Stimulated activated memory B cell treated with anti-CD40 and anti-IgM and Interleukin-4, amounts not matched to agents 10 μg/mL and 1 μg/mL and 100 μg/mL, for 72 hours (primary cell): ENCODE results near the gene CNRIP1.
"Not testable (repeated sequence)": the region's sequence is repeated elsewhere in the genome, so short reads cannot be mapped to it uniquely, and the experiment has no call there.

Source experiments
- ATAC-seq: fragments of 150-1000 bp; cut with Tn5 transposase; 2 replicates; pipeline ENCODE4 v1.10.0; 2021
- H3K27ac Mint-ChIP-seq: one replicate; pipeline ENCODE4 v1.8.0; 2022; ENCODE audit warnings: mild to moderate bottlenecking, mixed read lengths
- H3K27me3 Mint-ChIP-seq: one replicate; pipeline ENCODE4 v1.8.0; 2022; ENCODE audit warnings: mixed read lengths
- H3K36me3 Mint-ChIP-seq: one replicate; pipeline ENCODE4 v1.8.0; 2022; ENCODE audit warnings: mixed read lengths
- H3K4me1 Mint-ChIP-seq: one replicate; pipeline ENCODE4 v1.8.0; 2022; ENCODE audit warnings: mixed read lengths
- H3K4me3 Mint-ChIP-seq: one replicate; pipeline ENCODE4 v1.8.0; 2022; ENCODE audit warnings: mild to moderate bottlenecking, moderate library complexity, mixed read lengths
- H3K9me3 Mint-ChIP-seq: one replicate; pipeline ENCODE4 v1.8.0; 2022; ENCODE audit warnings: mixed read lengths

CNRIP1 gene

DNA sequence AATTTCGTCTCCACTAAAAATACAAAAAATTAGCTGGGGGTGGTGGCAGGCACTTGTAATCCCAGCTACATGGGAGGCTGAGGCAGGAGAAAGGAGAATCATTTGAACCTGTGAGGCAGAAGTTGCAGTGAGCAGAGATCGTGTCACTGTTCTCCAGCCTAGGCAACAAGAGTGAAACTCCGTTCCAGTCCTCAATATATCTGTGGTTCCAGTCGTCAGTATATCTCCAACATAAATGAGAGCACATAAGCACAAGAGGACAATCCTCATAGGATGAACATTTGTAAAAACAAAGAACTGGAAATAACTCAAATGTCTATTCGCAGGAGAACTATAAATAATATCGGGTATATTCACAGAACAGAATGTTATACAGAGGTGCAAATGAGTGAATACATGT, 32.2 kb upstream of the CNRIP1 start:
- no peaks in the 10 kb centered on the region for H3K27me3 Mint-ChIP-seq
- no peak overlapping the region for H3K4me3 Mint-ChIP-seq
- H3K27ac Mint-ChIP-seq, result no peak overlapping the region
- no peak for ATAC-seq
- no peaks in the 10 kb centered on the region for H3K9me3 Mint-ChIP-seq
- no peaks in the 10 kb centered on the region for H3K36me3 Mint-ChIP-seq
- peaks cover 7% of the 10 kb centered on the region for H3K4me1 Mint-ChIP-seq

DNA sequence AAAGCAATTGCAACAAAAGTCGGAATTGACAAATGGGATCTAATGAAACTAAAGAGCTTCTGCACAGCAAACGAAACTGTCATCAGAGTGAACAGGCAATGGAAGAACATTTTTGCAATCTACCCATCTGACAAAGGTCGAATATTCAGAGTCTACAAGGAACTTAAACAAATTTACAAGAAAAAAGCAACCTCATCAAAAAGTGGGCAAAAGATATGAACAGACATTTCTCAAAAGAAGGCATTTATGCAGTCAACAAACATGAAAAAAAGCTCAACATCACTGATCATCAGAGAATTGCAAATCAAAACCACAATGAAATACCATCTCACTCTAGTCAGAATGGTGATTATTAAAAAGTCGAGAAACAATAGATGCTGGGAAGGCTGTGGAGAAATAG, 29.3 kb upstream of the CNRIP1 start:
- not testable (repeated sequence) for H3K4me1 Mint-ChIP-seq, H3K4me3 Mint-ChIP-seq, H3K27me3 Mint-ChIP-seq, H3K27ac Mint-ChIP-seq, H3K9me3 Mint-ChIP-seq, H3K36me3 Mint-ChIP-seq, ATAC-seq

DNA sequence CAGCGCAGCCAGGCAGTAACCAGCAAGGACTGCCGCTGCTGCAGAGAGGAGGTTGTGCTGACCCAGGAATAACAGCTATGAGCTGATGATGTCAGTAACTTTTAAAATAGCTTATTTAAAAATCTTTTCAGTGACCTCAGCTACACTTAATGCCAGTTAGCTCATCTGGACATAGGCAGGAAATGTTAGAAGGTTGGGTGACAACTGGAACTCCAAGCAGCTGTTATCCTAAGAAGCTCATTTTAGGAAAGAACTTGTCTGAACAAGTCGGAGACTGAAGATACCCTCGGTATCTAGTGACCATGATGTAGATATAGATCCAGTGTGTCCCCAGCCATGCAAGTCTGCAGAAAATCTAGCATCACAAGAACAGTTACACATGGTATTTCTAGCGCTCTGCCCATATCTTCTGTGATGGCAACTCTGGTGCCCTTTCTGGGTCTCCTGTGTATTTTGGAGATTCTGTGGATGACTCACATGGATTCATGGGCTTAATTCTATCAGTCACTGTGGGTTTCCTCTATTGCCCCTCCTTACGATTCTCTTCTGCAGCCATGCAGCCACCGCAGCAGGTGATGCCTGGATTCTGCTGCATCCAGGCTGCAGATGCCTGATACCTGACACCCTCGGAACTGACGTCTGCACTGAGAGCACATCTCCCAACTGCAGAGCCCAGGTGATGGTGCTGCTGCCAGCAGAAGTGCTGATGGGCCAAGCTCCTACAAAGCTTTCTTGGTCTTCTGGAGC, 25.6 kb upstream of the CNRIP1 start:
- no peaks in the 10 kb centered on the region for H3K27me3 Mint-ChIP-seq
- no peak overlapping the region for H3K27ac Mint-ChIP-seq
- H3K4me3 Mint-ChIP-seq, result no peak overlapping the region
- no peaks in the 10 kb centered on the region for H3K36me3 Mint-ChIP-seq
- no peaks in the 10 kb centered on the region for H3K9me3 Mint-ChIP-seq
- peaks cover 9% of the 10 kb centered on the region for H3K4me1 Mint-ChIP-seq
- ATAC-seq, result no peak

DNA sequence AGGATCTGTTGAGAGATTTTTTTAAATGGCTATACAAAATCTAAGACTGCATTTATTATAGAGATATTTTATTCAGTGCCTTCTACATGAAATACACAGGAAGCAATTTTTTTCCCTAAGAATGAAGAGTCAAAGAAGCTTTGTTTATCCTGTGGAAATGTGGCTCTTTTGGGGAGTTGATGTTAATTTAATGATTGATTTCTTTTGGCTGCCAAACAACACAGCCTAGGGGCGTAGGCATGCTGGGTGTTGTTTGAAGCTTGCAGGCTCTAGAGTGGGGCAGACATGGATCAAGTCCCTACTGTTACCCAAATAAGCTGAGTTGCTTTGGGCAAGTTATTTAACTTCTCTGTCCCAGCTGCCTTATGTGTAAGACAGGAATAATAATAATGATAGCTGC, 24.3 kb upstream of the CNRIP1 start:
- H3K27me3 Mint-ChIP-seq, result no peaks in the 10 kb centered on the region
- no peak for ATAC-seq
- no peak overlapping the region for H3K4me3 Mint-ChIP-seq
- no peaks in the 10 kb centered on the region for H3K36me3 Mint-ChIP-seq
- H3K4me1 Mint-ChIP-seq, result peaks cover 9% of the 10 kb centered on the region
- no peak overlapping the region for H3K27ac Mint-ChIP-seq
- H3K9me3 Mint-ChIP-seq, result no peaks in the 10 kb centered on the region

DNA sequence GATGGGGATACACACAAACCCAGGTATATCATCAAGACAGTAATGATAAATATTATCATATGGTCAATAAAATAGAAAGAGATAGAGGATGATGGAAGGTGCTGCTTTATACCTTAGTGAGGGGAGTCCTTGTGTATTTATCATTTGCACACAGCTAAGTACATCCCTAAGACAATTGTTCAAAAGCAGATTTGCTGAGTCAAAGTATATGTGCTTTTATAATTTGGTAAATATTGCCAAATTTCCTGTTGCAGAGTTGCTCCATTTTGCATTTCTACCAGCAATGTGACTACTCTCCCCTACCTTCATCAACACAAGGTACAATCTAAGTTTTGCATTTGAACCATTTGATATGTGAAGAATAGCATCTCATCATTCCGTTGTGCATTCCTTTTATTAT, 22.7 kb upstream of the CNRIP1 start:
- no peaks in the 10 kb centered on the region for H3K27me3 Mint-ChIP-seq
- no peak overlapping the region for H3K4me3 Mint-ChIP-seq
- no peaks in the 10 kb centered on the region for H3K9me3 Mint-ChIP-seq
- H3K4me1 Mint-ChIP-seq, result peaks cover 9% of the 10 kb centered on the region
- H3K27ac Mint-ChIP-seq, result no peak overlapping the region
- no peaks in the 10 kb centered on the region for H3K36me3 Mint-ChIP-seq
- ATAC-seq, result no peak

DNA sequence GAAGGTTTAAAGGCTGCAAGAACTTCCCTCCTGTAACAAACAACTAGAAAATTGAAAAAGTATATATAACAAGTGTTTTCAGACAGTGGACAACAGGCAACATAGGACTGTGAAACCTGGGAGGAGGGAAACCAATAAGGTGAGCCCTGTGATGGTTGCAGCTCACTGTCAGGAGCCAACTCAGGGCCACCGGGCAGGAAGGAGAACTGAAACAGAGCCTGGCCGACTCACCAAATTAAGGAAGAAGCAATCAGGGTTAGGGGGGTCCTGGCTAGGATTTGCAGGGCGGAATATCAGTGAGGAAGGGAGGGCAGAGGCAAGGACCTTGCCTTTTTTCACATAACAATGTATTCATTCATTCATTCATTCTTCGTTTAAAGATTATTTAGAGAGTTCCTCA, 21.8 kb upstream of the CNRIP1 start:
- Mint-ChIP-seq H3K27ac (no peak overlapping the region), H3K4me3 (no peak overlapping the region), H3K9me3 (no peaks in the 10 kb centered on the region), H3K4me1 (peaks cover 9% of the 10 kb centered on the region), H3K36me3 (no peaks in the 10 kb centered on the region), H3K27me3 (no peaks in the 10 kb centered on the region)
- ATAC-seq, result no peak

DNA sequence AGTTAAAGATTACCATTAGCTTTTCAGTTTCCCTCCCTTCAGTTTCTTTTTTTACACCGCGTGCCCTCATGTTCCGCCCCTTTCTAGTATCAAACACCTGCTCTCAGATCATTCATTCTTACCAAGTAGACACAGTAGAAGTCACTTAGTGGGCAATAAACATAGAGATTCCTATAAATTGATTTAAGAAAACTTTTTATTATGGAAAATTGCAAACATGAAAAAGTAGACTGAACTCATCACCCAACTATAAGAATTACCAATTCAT, 21.2 kb upstream of the CNRIP1 start:
- H3K27me3 Mint-ChIP-seq, result no peaks in the 10 kb centered on the region
- H3K4me3 Mint-ChIP-seq, result no peak overlapping the region
- H3K36me3 Mint-ChIP-seq, result no peaks in the 10 kb centered on the region
- H3K9me3 Mint-ChIP-seq, result no peaks in the 10 kb centered on the region
- H3K27ac Mint-ChIP-seq, result no peak overlapping the region
- peaks cover 9% of the 10 kb centered on the region for H3K4me1 Mint-ChIP-seq
- ATAC-seq, result no peak

DNA sequence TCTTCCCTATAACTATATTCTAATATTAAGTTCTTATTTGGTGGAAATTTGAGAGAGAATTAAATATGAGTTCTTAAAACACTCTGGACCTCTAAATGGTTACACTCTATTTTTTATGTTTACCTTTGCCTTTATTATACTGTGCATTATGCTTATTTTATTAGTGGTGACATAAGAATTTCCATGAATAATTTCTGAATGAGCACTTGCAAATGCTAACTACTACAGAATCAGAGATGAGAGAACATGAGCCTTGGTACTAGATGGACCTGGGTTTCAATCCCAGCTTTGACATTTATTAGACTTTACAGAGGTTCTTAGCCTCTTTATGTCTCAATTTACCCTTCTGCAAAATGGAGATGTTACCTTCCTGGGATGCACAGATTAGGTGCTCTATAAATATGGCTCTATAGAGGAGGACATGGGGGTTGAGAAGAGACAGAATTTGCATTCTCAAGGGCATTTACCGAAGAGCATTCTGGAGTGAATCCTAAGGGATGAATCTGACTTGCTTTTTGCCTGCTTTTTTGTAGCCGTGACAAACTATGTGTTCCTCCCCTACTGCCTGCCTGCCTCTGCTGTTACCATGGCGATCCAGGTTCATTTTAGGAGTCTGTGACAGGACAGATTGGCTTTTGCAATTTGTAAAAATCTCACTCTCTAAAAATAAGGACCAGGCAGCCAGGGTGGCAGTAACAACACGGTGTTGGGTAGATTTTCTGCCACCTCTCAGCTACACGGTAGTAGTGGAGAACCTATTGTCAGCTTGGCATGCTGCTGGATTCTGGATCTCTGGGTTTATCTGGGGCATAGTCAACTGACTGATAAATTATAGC, 20.7 kb upstream of the CNRIP1 start:
- H3K4me1 Mint-ChIP-seq, result peaks cover 9% of the 10 kb centered on the region
- no peak overlapping the region for H3K27ac Mint-ChIP-seq
- no peak overlapping the region for H3K4me3 Mint-ChIP-seq
- H3K27me3 Mint-ChIP-seq, result no peaks in the 10 kb centered on the region
- no peak for ATAC-seq
- H3K36me3 Mint-ChIP-seq, result no peaks in the 10 kb centered on the region
- no peaks in the 10 kb centered on the region for H3K9me3 Mint-ChIP-seq

DNA sequence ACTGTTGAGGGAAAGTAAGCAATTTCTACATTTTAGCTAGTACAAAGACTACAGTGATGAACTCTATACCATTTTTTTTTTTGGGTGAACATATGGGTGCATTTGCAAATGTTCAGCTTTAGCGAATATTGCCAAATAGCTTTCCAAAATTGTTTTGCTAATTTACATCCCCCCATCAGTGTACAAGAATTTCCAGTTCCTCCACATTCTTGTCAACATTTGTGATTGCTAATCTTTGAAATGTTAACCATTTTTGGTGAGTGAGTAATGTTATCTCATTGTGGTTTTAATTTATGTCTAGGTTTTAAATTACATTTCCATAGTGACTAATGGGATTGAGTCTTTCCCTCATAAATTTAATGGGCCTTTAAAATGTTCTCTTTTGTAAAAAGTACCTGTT, 16.4 kb upstream of the CNRIP1 start:
- no peaks in the 10 kb centered on the region for H3K4me1 Mint-ChIP-seq
- no peak overlapping the region for H3K4me3 Mint-ChIP-seq
- ATAC-seq, result no peak
- no peaks in the 10 kb centered on the region for H3K9me3 Mint-ChIP-seq
- no peak overlapping the region for H3K27ac Mint-ChIP-seq
- H3K36me3 Mint-ChIP-seq, result no peaks in the 10 kb centered on the region
- H3K27me3 Mint-ChIP-seq, result peaks cover 8% of the 10 kb centered on the region

DNA sequence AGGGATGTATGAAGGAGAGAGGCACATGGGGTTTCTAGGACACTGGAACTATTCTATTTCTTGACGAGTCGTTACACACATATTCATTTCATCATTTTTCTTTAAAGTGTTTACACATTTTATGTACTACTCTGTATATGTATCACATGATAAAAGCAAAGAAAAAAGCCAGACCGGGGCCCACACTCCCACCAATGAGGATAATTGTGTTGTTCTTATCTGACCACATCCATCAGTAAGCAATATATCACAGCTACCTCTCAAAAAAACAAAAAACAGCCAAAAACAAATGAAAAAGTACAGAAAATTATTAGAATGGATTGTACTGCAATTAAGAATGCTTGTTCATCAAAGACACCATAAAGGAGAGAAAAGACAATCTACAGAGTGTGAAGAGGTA, 14.2 kb upstream of the CNRIP1 start:
- Mint-ChIP-seq H3K9me3 (no peaks in the 10 kb centered on the region), H3K4me1 (no peaks in the 10 kb centered on the region), H3K4me3 (no peak overlapping the region), H3K36me3 (no peaks in the 10 kb centered on the region), H3K27me3 (peaks cover 8% of the 10 kb centered on the region), H3K27ac (no peak overlapping the region)
- ATAC-seq, result no peak

DNA sequence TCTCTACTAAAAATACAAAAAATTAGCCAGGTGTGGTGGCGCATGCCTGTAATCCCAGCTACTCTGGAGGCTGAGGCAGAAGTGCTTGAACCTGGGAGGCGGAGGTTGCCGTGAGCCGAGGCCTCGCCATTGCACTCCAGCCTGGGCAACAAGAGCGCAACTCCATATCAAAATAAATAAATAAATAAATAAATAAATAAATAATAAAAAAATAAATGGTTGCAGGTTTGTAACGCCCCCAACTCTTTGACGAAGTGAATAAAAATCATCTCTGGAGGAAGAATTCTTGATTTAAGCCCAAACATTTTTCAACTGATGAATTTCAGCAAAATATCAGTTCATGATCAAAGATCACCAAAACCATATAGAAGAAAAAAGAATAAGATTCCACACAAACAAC, 13.3 kb upstream of the CNRIP1 start:
- peaks cover 16% of the 10 kb centered on the region for H3K27me3 Mint-ChIP-seq
- H3K4me1 Mint-ChIP-seq, result no peaks in the 10 kb centered on the region
- no peaks in the 10 kb centered on the region for H3K36me3 Mint-ChIP-seq
- ATAC-seq, result no peak
- H3K27ac Mint-ChIP-seq, result no peak overlapping the region
- no peak overlapping the region for H3K4me3 Mint-ChIP-seq
- H3K9me3 Mint-ChIP-seq, result no peaks in the 10 kb centered on the region

DNA sequence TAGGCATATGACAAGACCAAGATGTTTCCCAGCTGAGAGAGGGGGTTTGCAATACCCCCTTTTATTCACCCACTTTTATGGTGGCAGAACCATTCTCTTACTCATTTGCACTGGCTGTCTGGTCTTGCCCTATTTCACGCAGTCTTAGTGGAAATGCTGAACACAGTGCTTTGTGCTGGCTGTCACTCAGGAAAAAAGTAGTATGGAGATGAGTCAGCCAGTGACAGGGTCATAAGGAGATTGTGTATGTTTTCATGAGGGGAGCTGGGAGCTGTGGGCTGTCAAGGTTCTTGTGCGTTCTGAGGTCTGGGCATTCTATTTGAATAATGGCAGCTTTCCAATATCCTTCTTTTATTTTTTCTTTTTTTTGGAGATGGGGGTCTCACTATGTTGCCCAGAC, 10.9 kb upstream of the CNRIP1 start:
- ATAC-seq, result no peak
- Mint-ChIP-seq H3K4me1 (no peaks in the 10 kb centered on the region), H3K36me3 (no peaks in the 10 kb centered on the region), H3K4me3 (no peak overlapping the region), H3K27me3 (peaks cover 29% of the 10 kb centered on the region), H3K9me3 (no peaks in the 10 kb centered on the region), H3K27ac (no peak overlapping the region)

DNA sequence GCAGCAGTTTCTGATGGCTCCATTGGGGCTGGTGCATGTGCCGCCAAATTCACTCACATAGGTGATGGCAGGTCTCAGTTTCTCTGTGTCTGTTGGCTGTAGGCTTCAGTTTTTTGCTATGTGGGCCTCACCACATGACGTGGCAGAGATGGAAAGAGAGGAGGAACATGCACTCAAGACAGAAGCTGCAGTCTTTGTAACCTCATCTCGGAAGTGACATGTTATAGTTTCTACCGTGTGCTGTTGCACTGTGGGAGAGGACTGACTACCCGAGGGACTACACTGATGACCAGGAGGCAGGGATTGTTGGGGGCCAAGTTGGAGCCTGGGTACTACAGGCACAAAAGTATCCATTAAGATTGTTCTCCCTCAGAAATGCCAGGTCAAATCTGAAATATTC, 9.2 kb upstream of the CNRIP1 start:
- Mint-ChIP-seq H3K4me3 (no peak overlapping the region), H3K27me3 (peaks cover 29% of the 10 kb centered on the region), H3K36me3 (no peaks in the 10 kb centered on the region), H3K27ac (no peak overlapping the region), H3K9me3 (no peaks in the 10 kb centered on the region), H3K4me1 (no peaks in the 10 kb centered on the region)
- no peak for ATAC-seq

DNA sequence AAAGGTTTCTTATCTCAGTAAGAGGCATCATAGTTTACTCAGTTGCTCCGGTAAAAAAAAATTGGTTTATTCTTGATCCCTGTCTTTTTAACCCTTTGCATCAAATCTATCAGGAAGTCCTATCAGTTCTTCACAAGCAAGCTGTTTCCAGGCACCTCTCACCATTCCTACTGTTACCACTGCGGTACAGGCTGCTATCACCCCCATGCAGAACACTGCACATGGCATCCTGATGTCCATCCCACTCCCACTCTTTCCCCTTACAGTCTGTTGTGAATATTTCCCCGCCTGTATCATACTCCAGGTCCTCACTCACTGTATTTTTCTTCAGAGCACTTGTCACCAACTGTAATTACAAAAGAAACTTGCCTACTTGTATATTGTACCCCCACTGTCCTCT, 5.3 kb upstream of the CNRIP1 start:
- H3K27ac Mint-ChIP-seq, result no peak overlapping the region
- no peaks in the 10 kb centered on the region for H3K9me3 Mint-ChIP-seq
- H3K4me1 Mint-ChIP-seq, result peaks cover 4% of the 10 kb centered on the region
- no peaks in the 10 kb centered on the region for H3K36me3 Mint-ChIP-seq
- no peak overlapping the region for H3K4me3 Mint-ChIP-seq
- peaks cover 27% of the 10 kb centered on the region for H3K27me3 Mint-ChIP-seq
- ATAC-seq, result no peak

DNA sequence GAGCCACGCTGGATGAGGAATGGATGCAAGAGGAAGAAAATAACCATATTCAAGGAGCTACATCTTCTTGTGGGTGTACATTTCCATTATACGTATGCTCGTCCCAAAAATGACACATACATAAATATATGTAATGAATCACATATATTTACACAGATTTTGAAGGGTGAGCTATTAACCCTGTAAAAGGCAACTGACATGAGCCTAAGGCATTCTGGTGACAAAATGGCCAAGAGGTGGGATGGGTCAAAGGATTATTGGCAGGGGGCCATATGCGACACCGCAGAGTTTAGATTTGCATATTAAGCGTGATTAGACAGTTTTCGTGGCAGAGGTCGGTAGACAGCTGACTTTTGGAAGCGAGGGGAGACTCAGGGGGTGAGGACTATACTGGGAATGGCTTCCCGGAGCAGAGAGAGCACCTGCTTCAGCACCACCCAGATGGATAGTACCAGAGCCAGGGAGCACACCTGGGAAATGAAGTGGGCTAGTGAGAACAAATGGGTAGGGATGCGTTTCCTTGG, 431 bp upstream of the CNRIP1 start:
- Mint-ChIP-seq H3K9me3 (no peaks in the 10 kb centered on the region), H3K4me3 (peak overlapping the region; percentile 66), H3K27ac (no peak overlapping the region), H3K4me1 (peaks cover 19% of the 10 kb centered on the region), H3K27me3 (peaks cover 40% of the 10 kb centered on the region), H3K36me3 (no peaks in the 10 kb centered on the region)
- no peak for ATAC-seq

DNA sequence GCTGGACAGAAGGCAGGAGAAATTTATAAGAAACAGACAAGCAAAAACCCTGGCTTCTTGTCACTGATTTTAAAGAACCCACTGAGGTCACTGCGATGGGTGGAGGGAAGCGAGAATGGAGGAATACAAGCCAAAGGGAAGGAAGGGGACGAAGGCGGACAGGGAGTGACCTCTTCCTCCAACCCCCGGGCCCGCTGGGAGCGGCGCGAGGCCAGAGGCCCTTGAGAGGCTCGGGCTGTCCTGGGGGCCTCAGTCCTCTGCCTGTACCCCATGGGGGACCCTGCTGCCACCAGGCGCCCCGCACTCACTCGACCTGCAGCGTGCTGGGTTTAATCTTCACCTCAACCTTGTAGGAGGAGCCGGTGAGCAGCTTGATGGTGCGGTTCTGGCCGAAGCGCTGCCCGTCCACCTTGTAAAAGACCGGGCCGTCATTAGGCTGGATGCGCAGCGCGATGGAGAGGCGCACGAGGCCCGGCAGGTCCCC, 793 bp downstream of the CNRIP1 start:
- Mint-ChIP-seq H3K4me1 (peaks cover 19% of the 10 kb centered on the region), H3K9me3 (peaks cover under 1% of the 10 kb centered on the region), H3K4me3 (peak overlapping the region; percentile 66), H3K27ac (peak overlapping the region; percentile 53), H3K36me3 (no peaks in the 10 kb centered on the region), H3K27me3 (peaks cover 46% of the 10 kb centered on the region)
- ATAC-seq, result peak; percentile 24
